ENCODE results near the gene GPBAR1. TPM values are rescaled to one million over a fixed set of nuclear protein-coding genes. Genes with fewer than 3 reads are reported as not detected.
"Not testable (repeated sequence)": the region's sequence is repeated elsewhere in the genome, so short reads cannot be mapped to it uniquely, and the experiment has no call there.

GPBAR1 gene
- total RNA-seq, 2 donors from 2014 or later = 1.2 to 4.2 TPM

DNA sequence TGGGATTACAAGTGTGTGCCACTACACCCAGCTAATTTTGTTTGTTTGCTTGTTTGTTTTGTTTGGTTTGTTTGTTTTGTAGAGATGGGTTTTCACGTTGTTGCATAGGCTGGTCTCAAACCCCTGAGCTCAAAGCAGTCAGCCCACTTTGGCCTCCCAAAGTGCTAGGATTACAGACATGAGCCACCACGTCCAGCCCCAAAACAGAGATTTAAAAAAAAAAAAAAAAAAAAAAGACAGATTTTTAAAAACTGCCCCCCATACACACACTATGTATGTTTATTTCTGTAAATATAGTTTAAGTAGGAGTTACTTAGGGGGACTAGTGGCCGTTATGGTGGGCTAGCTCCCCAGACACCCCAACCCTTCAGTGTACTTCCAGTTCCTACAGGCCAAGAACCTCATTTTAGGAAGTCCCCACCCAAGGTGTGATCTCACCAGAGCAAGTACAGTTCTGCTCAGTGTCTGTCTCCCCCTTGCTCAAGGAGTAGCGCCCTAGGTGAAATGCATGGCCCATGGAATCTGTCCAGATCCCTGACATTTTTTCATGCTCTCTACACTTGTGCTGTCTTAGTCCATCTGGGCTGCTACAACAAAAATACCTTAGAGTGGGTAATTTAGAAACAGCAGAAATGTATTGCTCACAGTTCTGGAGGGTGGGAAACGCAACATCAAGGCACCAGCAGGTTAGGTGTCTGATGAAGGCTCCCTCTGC is 33.1 kb downstream of the GPBAR1 start:
- DNase-seq (ENCODE audit: low spot score) = no peak
- intact Hi-C loops (cut with DNase I) = loop anchor here (5.0 to 10.0 kb wide), 2 partner anchors 101 to 103 kb away; partner anchors contain the start of gene CTDSP1 (in 2 of the 2)

DNA sequence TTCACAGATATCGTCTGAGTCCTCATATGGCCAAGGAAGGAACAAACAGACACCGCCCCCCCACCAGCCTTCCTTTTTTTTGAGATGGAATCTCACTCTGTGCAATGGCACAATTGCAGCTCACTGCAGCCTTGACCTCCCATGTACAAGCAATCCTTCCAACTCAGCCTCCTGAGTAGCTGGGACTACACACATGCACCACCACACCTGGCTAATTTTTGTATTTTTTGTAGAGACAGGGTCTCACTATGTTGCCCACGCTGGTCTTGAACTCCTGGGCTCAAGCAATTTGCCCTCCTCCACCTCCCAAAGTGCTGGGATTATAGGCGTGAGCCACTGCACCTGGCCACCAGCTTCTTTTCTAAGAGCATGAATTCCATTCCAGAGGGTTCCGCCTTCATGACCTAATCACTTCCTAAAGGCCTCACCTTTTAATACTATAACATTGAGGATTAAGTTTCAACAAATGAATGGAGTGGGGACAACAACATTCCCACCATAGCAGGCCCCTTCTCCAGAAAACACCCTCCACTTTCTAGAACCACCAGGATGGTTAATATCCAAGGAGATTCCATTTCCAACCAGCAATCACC is 33.7 kb downstream of the GPBAR1 start:
- intact Hi-C loops (cut with DNase I) = loop anchor here (5.0 to 10.0 kb wide), 2 partner anchors 100 to 103 kb away; partner anchors contain the start of gene CTDSP1 (in 2 of the 2)
- no peak for DNase-seq (ENCODE audit: low spot score)

DNA sequence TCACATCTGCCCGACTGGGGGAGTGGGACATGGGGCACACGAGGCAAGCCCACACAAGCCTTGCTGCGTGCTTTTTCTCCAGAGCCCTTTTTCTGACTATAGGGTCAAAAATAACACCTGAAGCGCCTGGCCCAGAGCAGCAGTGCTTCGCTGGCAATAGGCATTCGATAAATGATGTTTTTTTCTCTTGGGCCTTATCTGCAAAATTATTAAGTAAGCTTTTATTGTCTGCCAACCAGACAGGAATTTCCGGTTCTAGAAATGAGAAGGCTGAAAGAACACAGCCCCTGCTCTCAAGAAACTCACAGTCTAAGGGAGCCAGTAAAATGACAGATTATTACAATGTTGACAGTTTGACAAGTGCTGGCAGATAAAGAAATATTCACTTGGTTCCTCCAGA is 34.2 kb downstream of the GPBAR1 start:
- no peak for DNase-seq (ENCODE audit: low spot score)

DNA sequence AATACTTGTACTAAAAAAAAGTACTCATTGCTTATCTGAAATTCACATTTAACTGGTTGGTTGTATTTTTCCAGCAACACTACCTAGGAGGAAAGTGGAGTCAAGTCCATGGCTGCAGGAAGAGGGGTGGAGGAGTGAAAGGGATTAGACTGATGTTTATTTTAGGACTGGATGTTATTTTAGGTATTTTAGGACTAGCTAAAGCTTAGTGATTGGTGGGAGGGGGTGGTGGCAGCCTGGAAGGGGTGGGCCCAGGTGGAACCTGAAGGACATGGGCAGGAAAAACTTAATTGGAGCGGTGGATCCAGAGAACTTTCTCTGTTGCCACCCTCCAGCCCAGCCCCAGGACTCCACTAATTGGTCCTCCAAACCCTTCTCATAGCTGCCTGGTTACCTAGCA is 35.4 kb downstream of the GPBAR1 start:
- intact Hi-C loops (cut with DNase I) = loop anchor here in 1 of 2 donors (10.0 kb wide), 1 partner anchor 99 kb away; the partner anchor contains the start of gene CTDSP1
- DNase-seq (ENCODE audit: low spot score) = no peak

More for the DNA sequence above, 34.2 kb downstream of the GPBAR1 start:
- intact Hi-C loops (cut with DNase I) = loop anchor here in 1 of 2 donors (10.0 kb wide), 1 partner anchor 100 kb away; the partner anchor contains the start of gene CTDSP1

DNA sequence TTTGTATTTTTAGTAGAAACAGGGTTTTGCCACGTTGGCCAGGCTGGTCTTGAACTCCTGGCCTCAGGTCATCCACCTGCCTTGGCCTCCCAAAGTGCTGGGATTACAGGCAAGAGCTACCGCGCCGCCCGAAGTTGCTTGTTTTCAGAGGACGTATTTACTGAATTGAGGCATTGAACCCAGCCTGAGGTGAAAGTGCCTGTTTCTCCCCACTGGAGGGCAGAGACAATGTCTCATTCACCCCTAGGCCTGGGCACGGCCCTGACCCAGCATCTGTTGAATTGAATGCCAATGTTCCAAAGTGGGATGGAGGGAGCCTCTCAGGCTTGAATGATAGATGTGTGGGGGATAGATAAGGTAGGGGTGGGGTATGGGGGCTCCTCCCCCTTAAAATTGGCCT is 36.0 kb downstream of the GPBAR1 start:
- DNase-seq (ENCODE audit: low spot score) = no peak
- intact Hi-C loops (cut with DNase I) = loop anchor here in 1 of 2 donors (10.0 kb wide), 1 partner anchor 98 kb away; the partner anchor contains the start of gene CTDSP1

DNA sequence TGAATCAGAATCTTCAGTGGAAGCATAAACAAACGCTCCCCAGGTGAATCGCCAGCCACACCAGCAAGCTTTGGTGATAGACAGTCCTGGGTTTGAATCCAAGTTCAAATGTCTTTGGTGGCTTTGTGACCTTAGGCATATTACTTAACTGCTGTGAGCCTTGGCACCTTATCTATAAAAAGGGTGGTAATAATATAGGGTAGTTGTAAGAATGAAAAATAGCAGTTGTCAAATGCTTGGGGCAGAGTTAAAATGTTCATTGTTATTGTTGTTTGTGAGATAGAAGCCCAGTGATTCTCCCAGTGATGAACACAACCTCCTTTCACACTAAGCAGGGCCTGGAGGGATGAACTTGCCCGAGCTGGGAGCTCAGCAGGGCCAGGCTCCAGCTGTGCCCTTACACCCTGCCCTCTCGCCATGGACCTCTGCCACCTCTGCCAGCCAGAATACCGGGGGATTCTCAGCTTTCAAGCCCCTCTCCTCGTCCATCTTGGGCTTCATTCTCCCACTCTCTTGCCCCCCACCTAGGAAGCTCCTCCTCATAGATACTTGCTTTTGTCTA is 37.6 kb downstream of the GPBAR1 start:
- intact Hi-C loops (cut with DNase I) = loop anchor here in 1 of 2 donors (10.0 kb wide), 1 partner anchor 96 kb away; the partner anchor contains the start of gene CTDSP1

DNA sequence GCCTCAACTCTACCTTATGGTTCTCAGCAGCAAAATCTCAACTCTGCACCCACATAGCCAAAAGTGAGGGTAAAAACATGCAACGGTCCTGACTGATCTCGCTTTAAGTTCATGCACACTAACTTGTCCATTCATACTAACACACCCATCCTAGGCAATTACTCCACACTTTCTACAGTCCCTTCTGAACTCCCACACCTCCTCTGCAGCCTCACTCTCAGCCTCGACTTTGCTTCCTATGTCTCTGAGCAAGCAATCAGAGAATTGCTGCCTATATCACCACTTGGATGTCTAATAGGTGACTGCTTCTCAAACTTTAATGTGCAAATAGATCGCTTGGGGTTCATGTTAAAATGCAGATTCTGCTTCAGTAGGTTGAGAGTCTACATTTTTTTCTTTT is 39.3 kb downstream of the GPBAR1 start:
- intact Hi-C loops (cut with DNase I) = loop anchor here (5.0 kb wide), 1 partner anchor 57 kb away; the partner anchor contains the start of gene CATIP (in 2 of the 2)
- DNase-seq (ENCODE audit: low spot score) = no peak

More for the DNA sequence above, 37.6 kb downstream of the GPBAR1 start:
- no peak for DNase-seq (ENCODE audit: low spot score)

DNA sequence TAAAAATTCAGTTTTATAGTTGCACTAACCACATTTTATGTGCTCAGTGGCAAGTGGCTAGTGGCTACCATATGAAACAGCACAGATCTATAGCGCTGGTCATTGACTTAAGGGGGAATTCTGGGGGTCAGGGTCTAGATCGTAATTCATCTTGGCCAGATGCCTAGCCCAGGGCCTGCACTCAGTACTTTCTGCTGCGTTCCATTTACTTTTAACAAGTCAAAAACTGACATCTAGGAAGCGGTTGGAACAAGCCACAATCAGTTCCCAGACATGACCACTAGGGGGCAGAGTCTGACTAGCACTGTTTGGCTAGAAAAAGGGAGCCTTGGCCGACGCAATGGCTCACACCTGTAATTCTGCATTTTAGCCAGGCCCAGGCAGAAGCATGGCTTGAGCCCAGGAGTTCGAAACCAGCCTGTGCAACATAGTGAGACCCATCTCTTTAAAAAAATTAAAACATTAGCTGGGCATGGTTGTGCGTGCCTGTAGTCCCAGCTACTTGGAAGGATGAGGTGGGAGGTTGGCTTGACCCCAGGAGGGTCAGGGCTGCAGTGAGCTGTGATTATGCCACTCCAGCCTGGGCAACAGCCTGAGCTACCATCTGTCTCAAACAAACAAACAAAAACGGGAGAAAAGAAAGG is 40.5 kb downstream of the GPBAR1 start:
- DNase-seq (ENCODE audit: low spot score) = peak; percentile 89
- intact Hi-C loops (cut with DNase I) = loop anchor here (5.0 kb wide), 1 partner anchor 56 kb away; the partner anchor contains the start of gene CATIP (in 2 of the 2)

DNA sequence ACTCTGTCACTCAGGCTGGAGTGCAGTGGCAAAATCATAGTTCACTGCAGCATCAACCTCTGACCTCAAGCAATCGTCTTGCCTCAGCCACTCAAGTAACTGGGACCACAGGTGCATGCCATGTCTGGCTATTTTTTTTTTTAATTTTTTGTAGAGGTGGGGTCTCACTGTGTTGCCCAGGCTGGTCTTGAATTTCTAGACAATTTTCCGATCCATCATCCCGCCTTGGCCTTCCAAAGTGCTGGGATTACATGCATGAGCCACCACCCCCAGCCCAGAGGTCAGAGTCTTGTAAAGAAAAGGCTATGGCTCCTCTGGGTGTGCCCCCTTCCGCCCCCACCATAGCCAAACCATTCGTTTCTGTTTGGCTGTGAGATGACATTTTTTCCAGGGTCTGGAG is 44.6 kb downstream of the GPBAR1 start:
- DNase-seq (ENCODE audit: low spot score) = no peak
- intact Hi-C loops (cut with DNase I) = no loop called here

DNA sequence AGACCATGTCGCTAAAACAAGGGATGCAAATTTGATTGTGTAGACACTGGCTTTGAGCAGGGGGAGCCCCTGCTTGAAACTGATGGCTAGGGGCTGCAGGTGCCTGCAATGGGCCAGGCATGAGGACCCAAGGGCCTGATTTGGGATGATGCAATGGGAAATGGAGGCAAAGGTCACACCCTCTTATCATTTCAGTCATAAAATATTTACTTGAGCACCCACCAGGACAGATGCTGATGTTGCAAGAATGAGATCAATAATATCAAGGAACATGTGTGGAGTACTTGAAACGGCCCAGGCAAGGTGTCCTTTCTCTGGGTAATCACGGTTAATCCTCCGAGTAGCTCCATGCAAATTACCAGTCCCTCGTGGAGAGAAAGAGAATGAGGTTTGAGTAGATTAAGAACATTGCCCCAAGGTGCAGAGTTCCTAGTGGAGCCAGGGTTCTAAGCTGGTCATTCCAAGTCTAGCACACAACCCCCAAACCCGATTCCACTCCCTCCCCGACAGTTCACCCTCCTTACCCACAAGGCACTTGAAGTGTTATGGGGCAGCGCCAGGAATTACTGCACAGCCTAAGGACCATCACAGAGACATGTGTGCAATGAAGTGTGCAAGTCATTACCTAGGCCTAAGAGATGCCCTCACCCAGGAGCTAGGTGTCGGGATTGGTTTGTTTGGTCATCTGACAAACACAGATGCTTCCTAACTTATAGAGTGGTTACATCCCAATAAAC is 45.5 kb downstream of the GPBAR1 start:
- intact Hi-C loops (cut with DNase I) = no loop called here
- no peak for DNase-seq (ENCODE audit: low spot score)

DNA sequence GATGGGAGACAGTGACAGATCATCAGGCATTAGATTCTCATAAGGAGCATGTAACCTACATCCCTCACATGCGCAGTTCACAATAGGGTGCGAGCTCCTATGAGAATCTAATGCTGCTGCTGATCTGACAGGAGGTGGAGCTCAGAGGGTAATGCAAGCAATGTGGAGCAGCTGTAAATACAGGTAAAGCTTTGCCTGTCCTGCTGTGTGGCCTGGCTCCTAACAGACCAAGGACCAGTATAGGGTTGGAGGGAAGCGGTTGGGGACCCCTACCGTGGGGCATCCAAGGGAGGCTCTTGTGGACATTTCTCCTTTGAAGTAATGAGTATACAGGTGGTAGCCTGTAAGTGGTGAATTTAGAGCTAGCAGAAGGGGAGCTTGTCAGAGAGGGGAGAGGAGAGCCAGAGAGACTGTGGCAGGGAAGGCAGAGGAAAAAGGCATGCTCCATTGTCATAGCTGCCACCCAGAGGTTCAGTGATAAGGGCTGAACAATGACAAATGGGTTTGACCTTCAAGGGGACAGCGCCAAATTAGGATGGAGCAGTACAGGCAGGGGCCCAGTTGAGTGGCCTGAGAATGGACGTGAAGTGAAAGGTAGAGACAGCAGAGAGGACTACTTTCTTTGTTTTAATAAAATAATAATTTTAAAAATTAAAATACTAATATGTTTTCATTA is 46.7 kb downstream of the GPBAR1 start:
- intact Hi-C loops (cut with DNase I) = no loop called here
- DNase-seq (ENCODE audit: low spot score) = no peak

DNA sequence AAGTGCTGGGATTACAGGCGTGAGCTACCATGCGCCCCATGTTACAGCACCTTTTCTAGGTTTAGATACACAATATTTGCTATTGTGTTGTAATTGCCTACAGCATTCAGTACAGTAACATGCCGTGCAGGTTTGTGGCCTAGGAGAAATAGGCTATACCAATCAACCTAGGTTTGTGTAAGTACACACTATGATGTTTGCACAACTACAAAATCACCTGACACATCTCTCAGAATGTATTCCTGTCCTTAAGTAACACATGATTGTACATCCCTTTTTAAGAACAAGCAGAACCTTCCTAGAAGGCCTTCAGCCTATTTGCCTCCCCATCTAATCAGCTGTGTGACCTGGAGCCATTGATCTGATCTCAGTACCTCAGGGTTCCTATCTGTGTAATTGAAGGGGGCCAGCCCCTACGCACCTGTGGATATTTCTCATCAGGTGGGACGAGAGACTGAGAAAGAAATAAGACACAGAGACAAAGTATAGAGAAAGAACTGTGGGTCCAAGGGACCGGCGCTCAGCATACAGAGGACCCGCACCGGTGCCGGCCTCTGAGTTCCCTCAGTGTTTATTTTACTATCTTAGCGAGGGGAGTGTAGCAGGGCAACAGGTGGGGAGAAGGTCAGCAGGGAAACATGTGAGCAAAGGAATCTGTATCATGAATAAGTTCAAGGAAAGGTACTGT is 50.2 kb downstream of the GPBAR1 start:
- intact Hi-C loops (cut with DNase I) = no loop called here
- no peak for DNase-seq (ENCODE audit: low spot score)

DNA sequence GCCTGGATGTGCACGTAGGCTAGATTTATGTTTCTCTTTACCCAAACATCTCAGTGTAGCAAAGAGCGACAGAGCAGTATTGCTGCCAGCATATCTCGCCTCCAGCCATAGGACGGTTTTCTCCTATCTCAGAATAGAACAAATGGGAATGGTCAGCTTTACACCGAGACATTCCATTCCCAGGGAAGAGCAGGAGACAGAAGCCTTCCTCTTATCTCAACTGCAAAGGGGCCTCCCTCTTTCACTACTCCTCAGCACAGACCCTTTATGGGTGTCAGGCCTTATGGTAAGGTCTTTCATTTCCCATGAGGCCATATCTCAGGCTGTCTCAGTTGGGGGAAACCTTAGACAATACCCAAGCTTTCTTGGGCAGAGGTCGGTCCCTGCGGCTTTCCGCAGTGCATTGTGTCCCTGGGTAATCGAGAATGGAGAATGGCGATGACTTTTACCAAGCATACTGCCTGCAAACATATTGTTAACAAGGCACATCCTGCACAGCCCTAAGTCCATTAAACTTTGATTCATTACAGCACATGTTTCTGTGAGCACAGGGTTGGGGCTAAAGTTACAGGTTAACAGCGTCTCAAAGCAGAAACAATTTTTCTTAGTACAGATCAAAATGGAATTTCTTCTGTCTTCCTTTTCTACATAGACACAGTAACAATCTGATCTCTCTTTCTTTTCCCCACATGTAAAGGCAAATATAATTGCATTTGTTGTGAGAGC is 50.9 kb downstream of the GPBAR1 start:
- intact Hi-C loops (cut with DNase I); DNase-seq (ENCODE audit: low spot score): not testable (repeated sequence)

DNA sequence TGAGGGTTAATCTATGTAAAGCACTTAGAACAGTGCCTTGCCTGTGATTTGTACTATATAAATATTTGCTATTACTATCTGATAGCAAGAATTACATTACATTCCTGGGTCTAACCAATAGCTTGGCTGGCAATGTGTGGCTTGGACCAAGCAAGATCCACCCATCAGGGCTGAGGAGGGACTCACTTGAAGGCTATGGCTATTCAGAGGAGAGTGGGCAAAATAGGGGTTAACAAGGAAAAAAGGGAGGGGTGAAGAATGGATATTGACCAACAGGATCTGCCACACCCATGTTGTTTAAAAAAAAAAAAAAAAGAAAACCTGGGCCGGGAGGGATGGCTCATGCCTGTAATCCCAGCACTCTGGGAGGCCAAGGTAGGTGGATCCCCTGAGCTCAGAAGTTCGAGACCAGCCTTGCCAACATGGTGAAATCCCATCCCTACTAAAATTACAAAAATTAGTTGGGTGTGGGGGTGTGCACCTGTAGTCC is 51.5 kb downstream of the GPBAR1 start:
- intact Hi-C loops (cut with DNase I) = no loop called here
- no peak for DNase-seq (ENCODE audit: low spot score)

DNA sequence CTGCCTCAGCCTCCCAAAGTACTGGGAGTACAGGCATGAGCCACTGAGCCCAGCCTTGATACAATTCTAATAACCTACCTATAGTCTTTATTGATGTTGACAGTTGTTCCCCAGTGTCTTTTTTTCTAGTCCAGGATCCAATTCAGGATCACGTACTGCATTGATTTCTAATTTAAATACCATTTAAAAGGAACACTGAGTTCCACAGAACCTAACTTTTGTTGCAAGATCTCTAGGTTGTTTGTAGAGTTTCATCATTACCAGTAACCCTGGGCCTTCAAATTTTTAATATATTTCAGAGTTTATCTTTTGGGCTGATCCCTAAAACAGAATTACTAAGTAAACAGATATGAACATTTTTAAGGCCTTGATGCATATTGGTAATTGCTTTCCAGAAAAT is 52.5 kb downstream of the GPBAR1 start:
- intact Hi-C loops (cut with DNase I) = no loop called here
- DNase-seq (ENCODE audit: low spot score) = no peak

Measured in posterior vena cava (tissue), 2 donors.